GM12878 (cell line): ENCODE data around the gene GPC5.
A peak's percentile ranks its signal among the peaks of the same experiment; 100 is the strongest.

Experiments
- CTCF ChIP-seq, 3 experiments: IDR thresholded peaks in 2 of 3; conservative IDR thresholded peaks in 1 of 3; 2 replicates each; pipeline ENCODE4 v1.5.1; 2011; ENCODE audit warnings: low read depth in 3 of 3, low read length in 3 of 3, mild to moderate bottlenecking in 3 of 3, control low read depth in 2 of 3, moderate library complexity in 2 of 3, inconsistent platforms in 1 of 3, mixed read lengths in 1 of 3; ENCODE audit not compliant: control insufficient read depth in 2 of 3, insufficient read depth in 1 of 3; ENCODE audit errors: extremely low read depth in 1 of 3
- HDAC6 ChIP-seq: fragments of 200-600 bp; sonication (generic); IDR thresholded peaks from one replicate; pipeline ENCODE4 v1.8.0; 2017; ENCODE audit warnings: antibody characterized with exemption; ENCODE audit not compliant: unreplicated experiment
- POLR2AphosphoS5 ChIP-seq: IDR thresholded peaks from 2 replicates; pipeline ENCODE4 v1.6.1; 2011; ENCODE audit warnings: mild to moderate bottlenecking, low read length, inconsistent platforms
- TF ChIP-seq, protein P1 (sequence below): fragments of 450-650 bp; IDR thresholded peaks from 2 replicates; pipeline ENCODE4 v1.6.1; 2016; ENCODE audit warnings: mild to moderate bottlenecking, moderate library complexity, borderline replicate concordance

- TF ChIP-seq, protein P1, sequence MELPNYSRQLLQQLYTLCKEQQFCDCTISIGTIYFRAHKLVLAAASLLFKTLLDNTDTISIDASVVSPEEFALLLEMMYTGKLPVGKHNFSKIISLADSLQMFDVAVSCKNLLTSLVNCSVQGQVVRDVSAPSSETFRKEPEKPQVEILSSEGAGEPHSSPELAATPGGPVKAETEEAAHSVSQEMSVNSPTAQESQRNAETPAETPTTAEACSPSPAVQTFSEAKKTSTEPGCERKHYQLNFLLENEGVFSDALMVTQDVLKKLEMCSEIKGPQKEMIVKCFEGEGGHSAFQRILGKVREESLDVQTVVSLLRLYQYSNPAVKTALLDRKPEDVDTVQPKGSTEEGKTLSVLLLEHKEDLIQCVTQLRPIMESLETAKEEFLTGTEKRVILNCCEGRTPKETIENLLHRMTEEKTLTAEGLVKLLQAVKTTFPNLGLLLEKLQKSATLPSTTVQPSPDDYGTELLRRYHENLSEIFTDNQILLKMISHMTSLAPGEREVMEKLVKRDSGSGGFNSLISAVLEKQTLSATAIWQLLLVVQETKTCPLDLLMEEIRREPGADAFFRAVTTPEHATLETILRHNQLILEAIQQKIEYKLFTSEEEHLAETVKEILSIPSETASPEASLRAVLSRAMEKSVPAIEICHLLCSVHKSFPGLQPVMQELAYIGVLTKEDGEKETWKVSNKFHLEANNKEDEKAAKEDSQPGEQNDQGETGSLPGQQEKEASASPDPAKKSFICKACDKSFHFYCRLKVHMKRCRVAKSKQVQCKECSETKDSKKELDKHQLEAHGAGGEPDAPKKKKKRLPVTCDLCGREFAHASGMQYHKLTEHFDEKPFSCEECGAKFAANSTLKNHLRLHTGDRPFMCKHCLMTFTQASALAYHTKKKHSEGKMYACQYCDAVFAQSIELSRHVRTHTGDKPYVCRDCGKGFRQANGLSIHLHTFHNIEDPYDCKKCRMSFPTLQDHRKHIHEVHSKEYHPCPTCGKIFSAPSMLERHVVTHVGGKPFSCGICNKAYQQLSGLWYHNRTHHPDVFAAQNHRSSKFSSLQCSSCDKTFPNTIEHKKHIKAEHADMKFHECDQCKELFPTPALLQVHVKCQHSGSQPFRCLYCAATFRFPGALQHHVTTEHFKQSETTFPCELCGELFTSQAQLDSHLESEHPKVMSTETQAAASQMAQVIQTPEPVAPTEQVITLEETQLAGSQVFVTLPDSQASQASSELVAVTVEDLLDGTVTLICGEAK, result no peak
- TF ChIP-seq CTCF (IDR thresholded peaks at IDR 0.05 in 2 of 3, conservative IDR thresholded peaks at IDR 0.05 in 1 of 3; ENCODE audit: control insufficient read depth in 2 of 3, extremely low read depth in 1 of 3, insufficient read depth in 1 of 3, low read depth in 3 of 3, low read length in 3 of 3) (peak in 1 of 3 experiments; percentile 19; a peak in 1 of 6 replicates), POLR2AphosphoS5 (no peak), HDAC6 (no peak)
These were observed 418.8 kb downstream of the GPC5 start for GRCh38 chr13:91817250-91817649.
